CD14-positive monocyte (primary cell): ENCODE measurements around the gene CACNA1E. TPM values are rescaled to one million over a fixed set of nuclear protein-coding genes. Genes with fewer than 3 reads are reported as not detected.

Source experiments
- DNase-seq, 3 donors: peaks; one replicate each; pipeline ENCODE4 v3.0.0-alpha.2; 2011 to 2022
- H2AFZ ChIP-seq: 2 replicates; pipeline ENCODE4 v1.6.0; 2012; ENCODE audit warnings: mild to moderate bottlenecking, low read depth, low read length, inconsistent platforms; ENCODE audit not compliant: insufficient read depth, poor library complexity, severe bottlenecking
- H3K27ac ChIP-seq, 2 donors: 1 replicate in 1 of 2; 2 replicates in 1 of 2; pipeline ENCODE4 v1.5.1; 2012 to 2013; ENCODE audit warnings: low read length in 2 of 2, control low read depth in 1 of 2, inconsistent platforms in 1 of 2, low read depth in 1 of 2, mild to moderate bottlenecking in 1 of 2
- H3K27me3 ChIP-seq, 2 donors: one replicate each; pipeline versions ENCODE4 v1.6.0 to v1.6.1; 2011 to 2013; ENCODE audit warnings: low read length in 2 of 2; ENCODE audit not compliant: control insufficient read depth in 2 of 2, insufficient read depth in 2 of 2
- H3K36me3 ChIP-seq, 2 donors: replicated peaks in 1 of 2; 1 replicate in 1 of 2; 2 replicates in 1 of 2; pipeline versions ENCODE4 v1.5.1 to v1.6.1; 2012 to 2013; ENCODE audit warnings: low read length in 2 of 2, control low read depth in 1 of 2, inconsistent platforms in 1 of 2, mild to moderate bottlenecking in 1 of 2; ENCODE audit not compliant: insufficient read depth in 2 of 2, control insufficient read depth in 1 of 2
- H3K4me1 ChIP-seq, 2 donors: 1 replicate in 1 of 2; 2 replicates in 1 of 2; pipeline versions ENCODE4 v1.5.1 to v1.6.1; 2012 to 2013; ENCODE audit warnings: low read length in 2 of 2, control low read depth in 1 of 2, inconsistent platforms in 1 of 2, mild to moderate bottlenecking in 1 of 2, moderate library complexity in 1 of 2; ENCODE audit not compliant: insufficient read depth in 2 of 2, control insufficient read depth in 1 of 2
- H3K4me2 ChIP-seq: replicated peaks from 2 replicates; pipeline ENCODE3; 2012; ENCODE audit warnings: low read length, moderate library complexity, mild to moderate bottlenecking; ENCODE audit not compliant: poor library complexity, severe bottlenecking; ENCODE audit errors: extremely low read depth
- H3K4me3 ChIP-seq, 3 experiments: fragments of 200-600 bp in 1 of 3; sonication (generic) in 1 of 3; replicated peaks in 1 of 3; 1 replicate in 2 of 3; 2 replicates in 1 of 3; pipeline ENCODE4 v1.5.1; 2011 to 2013; ENCODE audit warnings: low read length in 3 of 3, mild to moderate bottlenecking in 3 of 3, control low read depth in 2 of 3, low read depth in 2 of 3, inconsistent platforms in 1 of 3, moderate library complexity in 1 of 3
- H3K79me2 ChIP-seq: 2 replicates; pipeline ENCODE4 v1.6.0; 2012; ENCODE audit warnings: mild to moderate bottlenecking, control low read depth, inconsistent platforms, low read length, moderate library complexity; ENCODE audit not compliant: insufficient read depth
- H3K9ac ChIP-seq: 2 replicates; pipeline ENCODE4 v1.6.0; 2017; ENCODE audit warnings: low read length, mild to moderate bottlenecking; ENCODE audit not compliant: insufficient read depth, poor library complexity, severe bottlenecking
- H3K9me3 ChIP-seq, 2 donors: replicated peaks in 1 of 2; 1 replicate in 1 of 2; 2 replicates in 1 of 2; pipeline versions ENCODE4 v1.5.1 to v1.6.1; 2012 to 2013; ENCODE audit warnings: low read length in 2 of 2, control low read depth in 1 of 2; ENCODE audit not compliant: control insufficient read depth in 1 of 2, insufficient read depth in 1 of 2
- H4K20me1 ChIP-seq: 2 replicates; pipeline ENCODE4 v1.6.0; 2012; ENCODE audit warnings: mild to moderate bottlenecking, low read length, control low read depth, moderate library complexity; ENCODE audit not compliant: insufficient read depth
- H3K27ac Mint-ChIP-seq, 7 donors: one replicate each; pipeline ENCODE4 v1.8.0; 2020; ENCODE audit warnings: mild to moderate bottlenecking in 7 of 7, mixed read lengths in 7 of 7, moderate library complexity in 6 of 7, inconsistent platforms in 2 of 7
- H3K27me3 Mint-ChIP-seq, 3 donors: one replicate each; pipeline ENCODE4 v1.8.0; 2021 to 2022; ENCODE audit warnings: low read depth in 3 of 3, mild to moderate bottlenecking in 3 of 3, mixed read lengths in 3 of 3, moderate library complexity in 3 of 3, inconsistent platforms in 1 of 3
- H3K36me3 Mint-ChIP-seq, 2 donors: one replicate each; pipeline ENCODE4 v1.8.0; 2020; ENCODE audit warnings: mixed read lengths in 2 of 2, inconsistent platforms in 1 of 2, mild to moderate bottlenecking in 1 of 2
- H3K4me1 Mint-ChIP-seq: one replicate; pipeline ENCODE4 v1.8.0; 2020; ENCODE audit warnings: mild to moderate bottlenecking, mixed read lengths
- H3K4me3 Mint-ChIP-seq, 2 donors: one replicate each; pipeline ENCODE4 v1.8.0; 2020; ENCODE audit warnings: mild to moderate bottlenecking in 2 of 2, mixed read lengths in 2 of 2, moderate library complexity in 1 of 2
- H3K9me3 Mint-ChIP-seq, 7 donors: one replicate each; pipeline ENCODE4 v1.8.0; 2020 to 2022; ENCODE audit warnings: mixed read lengths in 7 of 7, mild to moderate bottlenecking in 6 of 7, moderate library complexity in 6 of 7, inconsistent platforms in 2 of 7
- WGBS: methylation state at CpG from one replicate; pipeline ENCODE4 v1.1.5; 2013; ENCODE audit warnings: missing lambda C conversion rate; ENCODE audit not compliant: insufficient coverage; 5-methylcytosine and 5-hydroxymethylcytosine counted together
- intact Hi-C, 2 donors: fragments of 100-400 bp; cut with micrococcal nuclease; formaldehyde crosslinking; loops; one replicate each; pipeline versions ENCODE4 v1.15.0 to v1.15.1; 2023
- polyA plus RNA-seq, 3 donors: library from polyadenylated mRNA; depleted of rRNA in 1 of 3; unstranded in 2 of 3; stranded (reverse) in 1 of 3; fragments of 300-500 nt in 2 of 3; fragments of >200 nt in 1 of 3; fragmentation: Illumina TruSeq in 2 of 3; gene quantifications; 1 replicate in 2 of 3; 2 replicates in 1 of 3; pipeline ENCODE4 v1.2.3, GENCODE V29; 2012 to 2021
- TF ChIP-seq, protein P1 (sequence below): fragments of 200-600 bp; IDR thresholded peaks from one replicate; pipeline ENCODE4 v1.8.0; 2022; ENCODE audit warnings: antibody characterized with exemption, mild to moderate bottlenecking

CACNA1E gene
- polyA plus RNA-seq, 3 donors: 0.04 TPM; not detected in 2

DNA sequence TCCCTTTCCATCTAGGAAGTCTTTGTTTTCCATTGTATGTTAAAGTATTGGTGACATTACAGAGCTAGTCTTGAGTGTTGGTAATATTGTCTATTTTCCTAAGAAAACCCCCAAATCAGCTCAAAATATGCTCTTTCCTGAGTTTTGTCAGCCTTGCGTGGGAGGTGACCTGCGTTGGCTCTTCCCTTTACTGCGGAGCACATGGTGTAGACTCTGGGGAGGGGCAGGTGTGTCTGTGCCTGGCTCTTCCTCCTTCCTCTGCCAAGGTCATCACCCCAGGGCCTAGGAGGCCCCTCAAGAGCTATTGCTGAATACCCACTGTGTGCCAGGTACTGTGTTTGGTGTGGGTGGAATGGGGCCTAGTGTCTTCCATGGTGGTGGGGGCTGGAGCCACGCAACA lies 33.4 kb downstream of the CACNA1E start:
- Histone ChIP-seq H4K20me1 (no peaks in the 10 kb centered on the region), H3K4me3 (no peak overlapping the region), H3K9ac (no peak overlapping the region), H3K79me2 (no peaks in the 10 kb centered on the region), H3K4me1 (no peaks in the 10 kb centered on the region), H2AFZ (no peak overlapping the region), H3K9me3 (no peaks in the 10 kb centered on the region), H3K27me3 (peaks cover 0 to 13% of the 10 kb centered on the region in 2 donors), H3K36me3 (no peaks in the 10 kb centered on the region), H3K4me2 (no peak overlapping the region), H3K27ac (no peak overlapping the region)
- no peak for DNase-seq
- no peak overlapping the region for H3K4me3 Mint-ChIP-seq
- WGBS: 91% methylated on average over 2 of the region's 4 CpGs
- TF ChIP-seq, protein P1, sequence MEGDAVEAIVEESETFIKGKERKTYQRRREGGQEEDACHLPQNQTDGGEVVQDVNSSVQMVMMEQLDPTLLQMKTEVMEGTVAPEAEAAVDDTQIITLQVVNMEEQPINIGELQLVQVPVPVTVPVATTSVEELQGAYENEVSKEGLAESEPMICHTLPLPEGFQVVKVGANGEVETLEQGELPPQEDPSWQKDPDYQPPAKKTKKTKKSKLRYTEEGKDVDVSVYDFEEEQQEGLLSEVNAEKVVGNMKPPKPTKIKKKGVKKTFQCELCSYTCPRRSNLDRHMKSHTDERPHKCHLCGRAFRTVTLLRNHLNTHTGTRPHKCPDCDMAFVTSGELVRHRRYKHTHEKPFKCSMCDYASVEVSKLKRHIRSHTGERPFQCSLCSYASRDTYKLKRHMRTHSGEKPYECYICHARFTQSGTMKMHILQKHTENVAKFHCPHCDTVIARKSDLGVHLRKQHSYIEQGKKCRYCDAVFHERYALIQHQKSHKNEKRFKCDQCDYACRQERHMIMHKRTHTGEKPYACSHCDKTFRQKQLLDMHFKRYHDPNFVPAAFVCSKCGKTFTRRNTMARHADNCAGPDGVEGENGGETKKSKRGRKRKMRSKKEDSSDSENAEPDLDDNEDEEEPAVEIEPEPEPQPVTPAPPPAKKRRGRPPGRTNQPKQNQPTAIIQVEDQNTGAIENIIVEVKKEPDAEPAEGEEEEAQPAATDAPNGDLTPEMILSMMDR: no peak
- no peak overlapping the region for H3K27ac Mint-ChIP-seq
- H3K27me3 Mint-ChIP-seq: peaks cover 7 to 26% (median 16%) of the 10 kb centered on the region in 3 donors
- peaks cover 8% of the 10 kb centered on the region for H3K4me1 Mint-ChIP-seq
- intact Hi-C loops: no loop called here
- no peaks in the 10 kb centered on the region for H3K36me3 Mint-ChIP-seq
- H3K9me3 Mint-ChIP-seq: peaks cover 0 to 5% (median 0%) of the 10 kb centered on the region in 7 donors

DNA sequence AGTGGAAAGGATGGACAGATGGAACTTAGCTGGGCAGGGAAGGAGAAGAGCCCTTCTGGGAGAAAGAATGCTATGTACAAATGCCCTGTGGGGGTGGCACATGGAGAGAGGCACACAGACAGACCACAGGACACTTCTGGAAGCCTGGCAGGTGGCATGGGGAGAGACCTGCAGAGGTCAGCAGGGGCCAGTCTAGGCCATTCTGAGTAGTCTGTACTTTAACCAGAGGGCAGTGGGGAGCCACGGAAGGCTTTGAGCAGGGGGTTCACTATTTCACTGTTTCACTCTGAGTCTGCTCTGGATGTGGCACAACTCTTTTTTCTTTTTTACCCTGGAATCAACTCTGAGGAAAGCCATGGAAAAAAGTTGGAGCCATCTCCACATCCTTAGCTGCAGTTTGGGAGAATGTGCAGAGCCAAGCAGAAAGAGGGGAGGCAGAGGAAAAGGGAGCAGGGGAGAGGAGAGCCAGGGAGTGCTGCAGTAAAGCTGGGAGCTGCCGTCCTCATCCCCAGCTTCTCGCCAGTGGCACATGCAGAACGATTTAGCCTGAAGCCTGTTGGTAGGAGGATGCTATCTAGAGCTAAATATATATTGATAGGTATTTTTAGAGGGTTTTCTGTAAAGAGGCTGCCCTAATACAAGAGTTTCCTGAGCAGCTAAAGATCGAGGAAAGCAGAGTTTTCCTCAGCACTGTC lies 34.0 kb downstream of the CACNA1E start:
- Mint-ChIP-seq H3K27ac (no peak overlapping the region), H3K36me3 (no peaks in the 10 kb centered on the region), H3K27me3 (peaks cover 9 to 26% (median 12%) of the 10 kb centered on the region in 3 donors), H3K4me1 (peaks cover 8% of the 10 kb centered on the region), H3K9me3 (peaks cover 0 to 5% (median 0%) of the 10 kb centered on the region in 7 donors), H3K4me3 (peak overlapping the region in 1 of 2 donors; percentile 1)
- Histone ChIP-seq H3K9ac (no peak overlapping the region), H3K36me3 (no peaks in the 10 kb centered on the region), H3K27me3 (peaks cover 2 to 13% of the 10 kb centered on the region in 2 donors), H4K20me1 (no peaks in the 10 kb centered on the region), H3K9me3 (no peaks in the 10 kb centered on the region), H2AFZ (no peak overlapping the region), H3K4me3 (no peak overlapping the region), H3K79me2 (no peaks in the 10 kb centered on the region), H3K27ac (no peak overlapping the region), H3K4me2 (no peak overlapping the region), H3K4me1 (no peaks in the 10 kb centered on the region)
- DNase-seq: no peak
- intact Hi-C loops: no loop called here
- TF ChIP-seq, protein P1: no peak
- WGBS: 34% methylated on average over 4 of the region's 5 CpGs
